Endothelial cell of umbilical vein (primary cell): ENCODE results near the gene NUTM2G. TPM values are rescaled to one million over a fixed set of nuclear protein-coding genes. Genes with fewer than 3 reads are reported as not detected.
"Not testable (repeated sequence)": the region's sequence is repeated elsewhere in the genome, so short reads cannot be mapped to it uniquely, and the experiment has no call there.

Experiments
- BruUV-seq: library from RNA; stranded (reverse); fragments of 400-500 nt; replicated peaks from 2 replicates; lab custom pipeline; 2021; lab: Mats Ljungman, UMichigan
- CTCF ChIA-PET: fragments of 300-600, 350-600 bp; sonication (Branson Sonifier 250); formaldehyde crosslinking; loops from one replicate; lab custom pipeline; 2021; ENCODE audit warnings: antibody characterized with exemption, inconsistent platforms; lab: Charles Lee
- POLR2A ChIA-PET: fragments of 300-600, 350-600 bp; sonication (Branson Sonifier 250); formaldehyde crosslinking; loops from one replicate; lab custom pipeline; 2021; ENCODE audit warnings: antibody characterized with exemption, inconsistent platforms; lab: Charles Lee
- DNase-seq: peaks from one replicate; pipeline ENCODE4 v3.0.0-alpha.2; 2011; ENCODE audit warnings: low read depth, low spot score
- FAIRE-seq: peaks from 2 replicates; lab custom pipeline; 2011; peaks lifted over from hg19 to GRCh38; lab: Jason Lieb, UNC
- H2AFZ ChIP-seq: 2 replicates; pipeline ENCODE4 v1.6.0; 2012; ENCODE audit warnings: low read depth, low read length, control low read depth, inconsistent platforms
- H3K27ac ChIP-seq: 2 replicates; pipeline ENCODE4 v1.5.1; 2011; ENCODE audit warnings: low read depth, mild to moderate bottlenecking, control low read depth, low read length, moderate library complexity; ENCODE audit not compliant: insufficient read depth
- H3K27me3 ChIP-seq, 2 experiments: 2 replicates each; pipeline versions ENCODE4 v1.6.0 to v1.6.1; 2011; ENCODE audit warnings: low read length in 2 of 2, mixed read lengths in 1 of 2; ENCODE audit not compliant: control insufficient read depth in 2 of 2, insufficient read depth in 2 of 2
- H3K36me3 ChIP-seq, 2 experiments: 2 replicates in 1 of 2; 3 replicates in 1 of 2; pipeline ENCODE4 v1.5.1; 2011; ENCODE audit warnings: low read length in 2 of 2, mild to moderate bottlenecking in 1 of 2, moderate library complexity in 1 of 2; ENCODE audit not compliant: control insufficient read depth in 2 of 2, insufficient read depth in 2 of 2; ENCODE audit errors: extremely low read depth in 1 of 2
- H3K4me1 ChIP-seq: 3 replicates; pipeline ENCODE4 v1.5.1; 2011; ENCODE audit warnings: mild to moderate bottlenecking, low read length; ENCODE audit not compliant: control insufficient read depth, insufficient read depth; ENCODE audit errors: extremely low read depth
- H3K4me2 ChIP-seq: 2 replicates; pipeline ENCODE4 v1.6.1; 2011; ENCODE audit warnings: low read length, control low read depth, mixed read lengths; ENCODE audit not compliant: insufficient read depth
- H3K4me3 ChIP-seq, 3 experiments: fragments of 200-600 bp in 1 of 3; sonication (generic), shearing (Covaris generic) in 1 of 3; replicated peaks in 1 of 3; 2 replicates each; pipeline ENCODE4 v1.5.1; 2011 to 2016; ENCODE audit warnings: control low read depth in 3 of 3, low read length in 3 of 3, mild to moderate bottlenecking in 2 of 3, inconsistent platforms in 1 of 3, low read depth in 1 of 3, moderate library complexity in 1 of 3; ENCODE audit not compliant: insufficient read depth in 1 of 3
- H3K79me2 ChIP-seq: 2 replicates; pipeline ENCODE4 v1.6.0; 2012; ENCODE audit warnings: low read length, inconsistent platforms; ENCODE audit not compliant: control insufficient read depth, insufficient read depth
- H3K9ac ChIP-seq: replicated peaks from 2 replicates; pipeline ENCODE3; 2011; ENCODE audit warnings: low read length, control low read depth; ENCODE audit not compliant: insufficient read depth; ENCODE audit errors: extremely low read depth
- H3K9me1 ChIP-seq: replicated peaks from 3 replicates; pipeline ENCODE4 v1.6.0; 2011; ENCODE audit warnings: mild to moderate bottlenecking, low read length; ENCODE audit not compliant: control insufficient read depth, insufficient read depth; ENCODE audit errors: extremely low read depth
- H3K9me3 ChIP-seq: replicated peaks from 2 replicates; pipeline ENCODE4 v1.5.1; 2012; ENCODE audit warnings: low read length, inconsistent platforms; ENCODE audit not compliant: control insufficient read depth, insufficient read depth
- H4K20me1 ChIP-seq: replicated peaks from 2 replicates; pipeline ENCODE3; 2011; ENCODE audit warnings: mild to moderate bottlenecking, low read length; ENCODE audit not compliant: control insufficient read depth, insufficient read depth; ENCODE audit errors: extremely low read depth
- dilution Hi-C: fragments of 300-500 bp; cut with MboI; formaldehyde crosslinking; loops from one replicate; pipeline ENCODE4 v1.15.0; 2019; ENCODE audit warnings: low sequenced_read_pairs; ENCODE audit not compliant: extremely low pct_ligation_motif_present
- intact Hi-C: fragments of 100-400 bp; cut with micrococcal nuclease; formaldehyde crosslinking; loops from one replicate; pipeline ENCODE4 v1.10.0; 2022
- polyA plus RNA-seq, 4 experiments: library from polyadenylated mRNA; depleted of rRNA in 3 of 4; stranded (reverse) in 3 of 4; unstranded in 1 of 4; fragments of >200 nt; gene quantifications; 2 replicates each; pipeline versions ENCODE4 v1.2.1 to v1.2.3, GENCODE V29; 2011 to 2012; ENCODE audit warnings: missing spikeins in 1 of 4
- total RNA-seq: library from RNA; stranded (reverse); gene quantifications from 2 replicates; pipeline ENCODE4 v1.2.3, GENCODE V29; 2021

The NUTM2G gene
- total and polyA plus RNA-seq, 2 donors (not counting 3 experiments of a cell fraction or from before 2014, with no cell fraction given) = not detected

GRCh38 chr9:96940982-96941381, 12.3 kb downstream of the NUTM2G start:
- H3K27me3 ChIP-seq, DNase-seq, H3K27ac ChIP-seq, H3K4me3 ChIP-seq, H2AFZ ChIP-seq, FAIRE-seq, intact Hi-C loops, POLR2A ChIA-PET, CTCF ChIA-PET, H3K9ac ChIP-seq, H3K79me2 ChIP-seq, H3K4me1 ChIP-seq, H3K9me3 ChIP-seq, BruUV-seq, H4K20me1 ChIP-seq, H3K36me3 ChIP-seq, dilution Hi-C loops, H3K9me1 ChIP-seq, H3K4me2 ChIP-seq: not testable (repeated sequence)

- H3K9me1 ChIP-seq, H3K36me3 ChIP-seq, H3K4me2 ChIP-seq, dilution Hi-C loops, H2AFZ ChIP-seq, intact Hi-C loops, FAIRE-seq, H3K9ac ChIP-seq, POLR2A ChIA-PET, H3K4me1 ChIP-seq, H3K27me3 ChIP-seq, H4K20me1 ChIP-seq, H3K4me3 ChIP-seq, H3K9me3 ChIP-seq, H3K27ac ChIP-seq, CTCF ChIA-PET, BruUV-seq, H3K79me2 ChIP-seq, DNase-seq: not testable (repeated sequence)
Measured at GRCh38 chr9:96941628-96942027, 13.0 kb downstream of the NUTM2G start.

GRCh38 chr9:96942181-96942580, 13.5 kb downstream of the NUTM2G start:
- CTCF ChIA-PET, H3K79me2 ChIP-seq, H3K9ac ChIP-seq, BruUV-seq, H3K4me1 ChIP-seq, H3K27me3 ChIP-seq, H3K4me2 ChIP-seq, H3K36me3 ChIP-seq, dilution Hi-C loops, H3K4me3 ChIP-seq, H4K20me1 ChIP-seq, intact Hi-C loops, H3K9me3 ChIP-seq, DNase-seq, H2AFZ ChIP-seq, H3K27ac ChIP-seq, H3K9me1 ChIP-seq, POLR2A ChIA-PET: not testable (repeated sequence)
- FAIRE-seq = peak; percentile 24

- intact Hi-C loops = not testable (repeated sequence)
Measured at GRCh38 chr9:96949346-96949745, 20.7 kb downstream of the NUTM2G start.

More at GRCh38 chr9:96949346-96949745, 20.7 kb downstream of the NUTM2G start:
- H3K27me3 ChIP-seq, POLR2A ChIA-PET, BruUV-seq, H3K9me1 ChIP-seq, H3K27ac ChIP-seq, H3K79me2 ChIP-seq, H2AFZ ChIP-seq, H3K9me3 ChIP-seq, H3K4me3 ChIP-seq, H3K4me2 ChIP-seq, dilution Hi-C loops, H3K36me3 ChIP-seq, DNase-seq, FAIRE-seq, H3K4me1 ChIP-seq, H4K20me1 ChIP-seq, H3K9ac ChIP-seq, CTCF ChIA-PET: not testable (repeated sequence)
